ENCODE data around the gene LARP4B. TPM values are rescaled to one million over a fixed set of nuclear protein-coding genes. Genes with fewer than 3 reads are reported as not detected.

Gene LARP4B
- total and polyA plus RNA-seq, 2 of the 13 experiments (the other 11 are each of a cell fraction or from before 2014, with no cell fraction given), result 19.5 to 30.2 TPM

DNA sequence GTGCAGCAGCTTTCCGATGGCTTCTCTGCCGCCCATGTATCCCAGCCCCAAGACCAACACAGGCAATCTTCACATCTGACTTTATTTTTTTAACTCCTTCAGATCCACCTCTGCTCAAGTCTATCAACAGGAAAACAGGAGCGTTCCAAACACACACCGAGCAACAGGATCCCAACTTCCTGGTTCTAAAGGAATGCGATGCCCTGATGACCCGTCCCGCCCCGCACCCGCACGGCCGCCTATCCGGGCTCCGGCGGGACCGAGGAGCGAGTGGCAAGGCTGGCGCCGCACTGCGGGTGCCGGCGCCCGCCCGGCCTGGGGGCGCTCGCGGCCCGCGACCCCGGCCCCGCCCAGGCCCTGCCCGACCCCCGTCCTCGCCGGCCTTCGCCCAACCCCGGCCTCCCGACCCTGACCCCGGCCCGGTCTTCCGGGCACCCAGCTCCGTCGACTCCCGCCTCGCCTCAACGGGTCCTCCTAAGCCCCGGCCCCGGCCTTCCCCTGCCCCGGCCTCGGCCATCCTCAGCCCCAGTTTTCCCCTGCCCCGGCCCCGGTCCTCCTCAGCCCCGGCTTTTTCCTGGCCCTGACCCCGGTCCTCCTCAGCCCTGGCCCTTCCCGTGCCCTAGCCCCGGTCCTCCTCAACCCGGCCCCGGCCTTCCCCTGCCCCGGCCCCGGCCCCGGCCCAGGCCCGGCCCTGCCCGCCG lies 730 bp downstream of the LARP4B start (continued):
- TF ChIP-seq, protein P1, sequence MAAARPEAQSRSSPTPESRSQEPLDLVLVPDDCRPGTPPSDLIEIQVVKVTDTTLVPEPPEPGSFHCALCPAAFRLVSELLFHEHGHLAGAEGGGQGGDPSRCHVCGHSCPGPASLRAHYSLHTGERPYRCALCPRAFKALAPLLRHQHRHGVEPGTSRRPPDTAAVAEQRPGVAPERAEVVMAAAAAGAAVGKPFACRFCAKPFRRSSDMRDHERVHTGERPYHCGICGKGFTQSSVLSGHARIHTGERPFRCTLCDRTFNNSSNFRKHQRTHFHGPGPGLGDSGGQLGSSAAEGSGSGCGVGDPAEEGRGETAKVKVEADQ (CRISPR knock-in tag; IDR thresholded peaks at IDR 0.05; ENCODE audit: borderline replicate concordance), result 0 out of 2 replicates have a peak, but pooled peaks have one; percentile 58
- TF ChIP-seq, protein P2, sequence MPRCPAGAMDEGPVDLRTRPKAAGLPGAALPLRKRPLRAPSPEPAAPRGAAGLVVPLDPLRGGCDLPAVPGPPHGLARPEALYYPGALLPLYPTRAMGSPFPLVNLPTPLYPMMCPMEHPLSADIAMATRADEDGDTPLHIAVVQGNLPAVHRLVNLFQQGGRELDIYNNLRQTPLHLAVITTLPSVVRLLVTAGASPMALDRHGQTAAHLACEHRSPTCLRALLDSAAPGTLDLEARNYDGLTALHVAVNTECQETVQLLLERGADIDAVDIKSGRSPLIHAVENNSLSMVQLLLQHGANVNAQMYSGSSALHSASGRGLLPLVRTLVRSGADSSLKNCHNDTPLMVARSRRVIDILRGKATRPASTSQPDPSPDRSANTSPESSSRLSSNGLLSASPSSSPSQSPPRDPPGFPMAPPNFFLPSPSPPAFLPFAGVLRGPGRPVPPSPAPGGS (CRISPR knock-in tag; IDR thresholded peaks at IDR 0.05), result no peak
- TF ChIP-seq, protein P3, sequence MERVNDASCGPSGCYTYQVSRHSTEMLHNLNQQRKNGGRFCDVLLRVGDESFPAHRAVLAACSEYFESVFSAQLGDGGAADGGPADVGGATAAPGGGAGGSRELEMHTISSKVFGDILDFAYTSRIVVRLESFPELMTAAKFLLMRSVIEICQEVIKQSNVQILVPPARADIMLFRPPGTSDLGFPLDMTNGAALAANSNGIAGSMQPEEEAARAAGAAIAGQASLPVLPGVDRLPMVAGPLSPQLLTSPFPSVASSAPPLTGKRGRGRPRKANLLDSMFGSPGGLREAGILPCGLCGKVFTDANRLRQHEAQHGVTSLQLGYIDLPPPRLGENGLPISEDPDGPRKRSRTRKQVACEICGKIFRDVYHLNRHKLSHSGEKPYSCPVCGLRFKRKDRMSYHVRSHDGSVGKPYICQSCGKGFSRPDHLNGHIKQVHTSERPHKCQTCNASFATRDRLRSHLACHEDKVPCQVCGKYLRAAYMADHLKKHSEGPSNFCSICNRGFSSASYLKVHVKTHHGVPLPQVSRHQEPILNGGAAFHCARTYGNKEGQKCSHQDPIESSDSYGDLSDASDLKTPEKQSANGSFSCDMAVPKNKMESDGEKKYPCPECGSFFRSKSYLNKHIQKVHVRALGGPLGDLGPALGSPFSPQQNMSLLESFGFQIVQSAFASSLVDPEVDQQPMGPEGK (CRISPR knock-in tag; IDR thresholded peaks at IDR 0.05), result no peak
- TF ChIP-seq ZNF121 (CRISPR knock-in tag; IDR thresholded peaks at IDR 0.05), result 0 out of 2 replicates have a peak, but pooled peaks have one; percentile 45
- TF ChIP-seq NFYB (CRISPR knock-in tag; IDR thresholded peaks at IDR 0.05), result no peak
- no peak for TF ChIP-seq NR2C2 (CRISPR knock-in tag; IDR thresholded peaks at IDR 0.05; ENCODE audit: borderline replicate concordance)
- no peak for TF ChIP-seq NFE2L1 (CRISPR knock-in tag; IDR thresholded peaks at IDR 0.05; ENCODE audit: borderline replicate concordance)
- TF ChIP-seq, protein P4, sequence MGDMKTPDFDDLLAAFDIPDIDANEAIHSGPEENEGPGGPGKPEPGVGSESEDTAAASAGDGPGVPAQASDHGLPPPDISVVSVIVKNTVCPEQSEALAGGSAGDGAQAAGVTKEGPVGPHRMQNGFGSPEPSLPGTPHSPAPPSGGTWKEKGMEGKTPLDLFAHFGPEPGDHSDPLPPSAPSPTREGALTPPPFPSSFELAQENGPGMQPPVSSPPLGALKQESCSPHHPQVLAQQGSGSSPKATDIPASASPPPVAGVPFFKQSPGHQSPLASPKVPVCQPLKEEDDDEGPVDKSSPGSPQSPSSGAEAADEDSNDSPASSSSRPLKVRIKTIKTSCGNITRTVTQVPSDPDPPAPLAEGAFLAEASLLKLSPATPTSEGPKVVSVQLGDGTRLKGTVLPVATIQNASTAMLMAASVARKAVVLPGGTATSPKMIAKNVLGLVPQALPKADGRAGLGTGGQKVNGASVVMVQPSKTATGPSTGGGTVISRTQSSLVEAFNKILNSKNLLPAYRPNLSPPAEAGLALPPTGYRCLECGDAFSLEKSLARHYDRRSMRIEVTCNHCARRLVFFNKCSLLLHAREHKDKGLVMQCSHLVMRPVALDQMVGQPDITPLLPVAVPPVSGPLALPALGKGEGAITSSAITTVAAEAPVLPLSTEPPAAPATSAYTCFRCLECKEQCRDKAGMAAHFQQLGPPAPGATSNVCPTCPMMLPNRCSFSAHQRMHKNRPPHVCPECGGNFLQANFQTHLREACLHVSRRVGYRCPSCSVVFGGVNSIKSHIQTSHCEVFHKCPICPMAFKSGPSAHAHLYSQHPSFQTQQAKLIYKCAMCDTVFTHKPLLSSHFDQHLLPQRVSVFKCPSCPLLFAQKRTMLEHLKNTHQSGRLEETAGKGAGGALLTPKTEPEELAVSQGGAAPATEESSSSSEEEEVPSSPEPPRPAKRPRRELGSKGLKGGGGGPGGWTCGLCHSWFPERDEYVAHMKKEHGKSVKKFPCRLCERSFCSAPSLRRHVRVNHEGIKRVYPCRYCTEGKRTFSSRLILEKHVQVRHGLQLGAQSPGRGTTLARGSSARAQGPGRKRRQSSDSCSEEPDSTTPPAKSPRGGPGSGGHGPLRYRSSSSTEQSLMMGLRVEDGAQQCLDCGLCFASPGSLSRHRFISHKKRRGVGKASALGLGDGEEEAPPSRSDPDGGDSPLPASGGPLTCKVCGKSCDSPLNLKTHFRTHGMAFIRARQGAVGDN (CRISPR knock-in tag; IDR thresholded peaks at IDR 0.05), result peak; percentile 26
- TF ChIP-seq, protein P5, sequence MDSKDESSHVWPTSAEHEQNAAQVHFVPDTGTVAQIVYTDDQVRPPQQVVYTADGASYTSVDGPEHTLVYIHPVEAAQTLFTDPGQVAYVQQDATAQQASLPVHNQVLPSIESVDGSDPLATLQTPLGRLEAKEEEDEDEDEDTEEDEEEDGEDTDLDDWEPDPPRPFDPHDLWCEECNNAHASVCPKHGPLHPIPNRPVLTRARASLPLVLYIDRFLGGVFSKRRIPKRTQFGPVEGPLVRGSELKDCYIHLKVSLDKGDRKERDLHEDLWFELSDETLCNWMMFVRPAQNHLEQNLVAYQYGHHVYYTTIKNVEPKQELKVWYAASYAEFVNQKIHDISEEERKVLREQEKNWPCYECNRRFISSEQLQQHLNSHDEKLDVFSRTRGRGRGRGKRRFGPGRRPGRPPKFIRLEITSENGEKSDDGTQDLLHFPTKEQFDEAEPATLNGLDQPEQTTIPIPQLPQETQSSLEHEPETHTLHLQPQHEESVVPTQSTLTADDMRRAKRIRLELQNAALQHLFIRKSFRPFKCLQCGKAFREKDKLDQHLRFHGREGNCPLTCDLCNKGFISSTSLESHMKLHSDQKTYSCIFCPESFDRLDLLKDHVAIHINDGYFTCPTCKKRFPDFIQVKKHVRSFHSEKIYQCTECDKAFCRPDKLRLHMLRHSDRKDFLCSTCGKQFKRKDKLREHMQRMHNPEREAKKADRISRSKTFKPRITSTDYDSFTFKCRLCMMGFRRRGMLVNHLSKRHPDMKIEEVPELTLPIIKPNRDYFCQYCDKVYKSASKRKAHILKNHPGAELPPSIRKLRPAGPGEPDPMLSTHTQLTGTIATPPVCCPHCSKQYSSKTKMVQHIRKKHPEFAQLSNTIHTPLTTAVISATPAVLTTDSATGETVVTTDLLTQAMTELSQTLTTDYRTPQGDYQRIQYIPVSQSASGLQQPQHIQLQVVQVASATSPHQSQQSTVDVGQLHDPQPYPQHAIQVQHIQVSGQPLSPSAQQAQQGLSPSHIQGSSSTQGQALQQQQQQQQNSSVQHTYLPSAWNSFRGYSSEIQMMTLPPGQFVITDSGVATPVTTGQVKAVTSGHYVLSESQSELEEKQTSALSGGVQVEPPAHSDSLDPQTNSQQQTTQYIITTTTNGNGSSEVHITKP (CRISPR knock-in tag; IDR thresholded peaks at IDR 0.05; ENCODE audit: low read depth), result no peak
- TF ChIP-seq, protein P6, sequence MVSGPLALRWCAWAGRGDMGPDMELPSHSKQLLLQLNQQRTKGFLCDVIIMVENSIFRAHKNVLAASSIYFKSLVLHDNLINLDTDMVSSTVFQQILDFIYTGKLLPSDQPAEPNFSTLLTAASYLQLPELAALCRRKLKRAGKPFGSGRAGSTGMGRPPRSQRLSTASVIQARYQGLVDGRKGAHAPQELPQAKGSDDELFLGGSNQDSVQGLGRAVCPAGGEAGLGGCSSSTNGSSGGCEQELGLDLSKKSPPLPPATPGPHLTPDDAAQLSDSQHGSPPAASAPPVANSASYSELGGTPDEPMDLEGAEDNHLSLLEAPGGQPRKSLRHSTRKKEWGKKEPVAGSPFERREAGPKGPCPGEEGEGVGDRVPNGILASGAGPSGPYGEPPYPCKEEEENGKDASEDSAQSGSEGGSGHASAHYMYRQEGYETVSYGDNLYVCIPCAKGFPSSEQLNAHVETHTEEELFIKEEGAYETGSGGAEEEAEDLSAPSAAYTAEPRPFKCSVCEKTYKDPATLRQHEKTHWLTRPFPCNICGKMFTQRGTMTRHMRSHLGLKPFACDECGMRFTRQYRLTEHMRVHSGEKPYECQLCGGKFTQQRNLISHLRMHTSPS (CRISPR knock-in tag; IDR thresholded peaks at IDR 0.05; ENCODE audit: low read depth), result no peak
